H9 (cell line): Measurements from ENCODE around the gene FAM120C. TPM values are rescaled to one million over a fixed set of nuclear protein-coding genes. Genes with fewer than 3 reads are reported as not detected.

Source experiments
- DNase-seq: peaks from one replicate; pipeline ENCODE4 v3.0.0-alpha.2; 2017
- H2AFZ ChIP-seq: one replicate; pipeline ENCODE4 v1.6.1; 2013; ENCODE audit warnings: mild to moderate bottlenecking, low read length, control low read depth, moderate library complexity
- H2AK5ac ChIP-seq: 2 replicates; pipeline ENCODE4 v1.6.1; 2013; ENCODE audit warnings: low read length, control low read depth, mixed read lengths; ENCODE audit not compliant: insufficient read length
- H2BK120ac ChIP-seq: one replicate; pipeline ENCODE4 v1.6.1; 2013; ENCODE audit warnings: low read depth, mild to moderate bottlenecking, low read length, control low read depth, inconsistent platforms; ENCODE audit not compliant: poor library complexity, severe bottlenecking
- H2BK12ac ChIP-seq: 2 replicates; pipeline ENCODE4 v1.6.1; 2013; ENCODE audit warnings: low read length, control low read depth, mixed read lengths, low read depth; ENCODE audit not compliant: insufficient read length
- H2BK15ac ChIP-seq: 2 replicates; pipeline ENCODE4 v1.6.1; 2013; ENCODE audit warnings: low read depth, low read length, control low read depth
- H2BK20ac ChIP-seq: one replicate; pipeline ENCODE4 v1.6.1; 2013; ENCODE audit warnings: low read depth, mild to moderate bottlenecking, low read length, control low read depth, inconsistent platforms; ENCODE audit not compliant: poor library complexity, severe bottlenecking
- H2BK5ac ChIP-seq: 2 replicates; pipeline ENCODE4 v1.6.1; 2013; ENCODE audit warnings: low read length, control low read depth, mixed read lengths; ENCODE audit not compliant: insufficient read length
- H3K14ac ChIP-seq: 2 replicates; pipeline ENCODE4 v1.6.1; 2013; ENCODE audit warnings: low read length, control low read depth; ENCODE audit not compliant: insufficient read depth
- H3K18ac ChIP-seq: 2 replicates; pipeline ENCODE4 v1.6.1; 2013; ENCODE audit warnings: low read depth, mild to moderate bottlenecking, mixed read lengths, low read length, control low read depth; ENCODE audit not compliant: insufficient read length
- H3K23ac ChIP-seq: 2 replicates; pipeline ENCODE4 v1.6.1; 2013; ENCODE audit warnings: low read length, control low read depth, mixed read lengths, low read depth; ENCODE audit not compliant: insufficient read length
- H3K23me2 ChIP-seq: 2 replicates; pipeline ENCODE4 v1.6.1; 2013; ENCODE audit warnings: low read depth, mild to moderate bottlenecking, mixed read lengths, low read length, control low read depth; ENCODE audit not compliant: insufficient read length, poor library complexity, severe bottlenecking
- H3K27ac ChIP-seq: 2 replicates; pipeline ENCODE4 v1.5.1; 2013; ENCODE audit warnings: low read length, control low read depth, mixed read lengths, low read depth; ENCODE audit not compliant: insufficient read length
- H3K27me3 ChIP-seq: 2 replicates; pipeline ENCODE4 v1.6.1; 2013; ENCODE audit warnings: low read length, control low read depth, inconsistent platforms; ENCODE audit not compliant: insufficient read depth
- H3K4ac ChIP-seq: 2 replicates; pipeline ENCODE4 v1.6.1; 2013; ENCODE audit warnings: low read depth, mild to moderate bottlenecking, control low read depth, inconsistent platforms, low read length, moderate library complexity
- H3K4me1 ChIP-seq: 2 replicates; pipeline ENCODE4 v1.6.1; 2013; ENCODE audit warnings: low read length, control low read depth, inconsistent platforms; ENCODE audit not compliant: insufficient read depth
- H3K4me2 ChIP-seq: 2 replicates; pipeline ENCODE4 v1.6.1; 2013; ENCODE audit warnings: low read length, control low read depth, mixed read lengths; ENCODE audit not compliant: insufficient read length, insufficient read depth
- H3K56ac ChIP-seq: 2 replicates; pipeline ENCODE4 v1.6.1; 2013; ENCODE audit warnings: low read depth, mild to moderate bottlenecking, mixed read lengths, low read length, control low read depth; ENCODE audit not compliant: insufficient read length
- H3K79me1 ChIP-seq: 2 replicates; pipeline ENCODE4 v1.6.1; 2013; ENCODE audit warnings: low read depth, mild to moderate bottlenecking, moderate library complexity, low read length, control low read depth, inconsistent platforms; ENCODE audit not compliant: insufficient read depth, poor library complexity, severe bottlenecking
- H3K79me2 ChIP-seq: 2 replicates; pipeline ENCODE4 v1.6.1; 2013; ENCODE audit warnings: low read length, control low read depth, inconsistent platforms; ENCODE audit not compliant: insufficient read depth
- H3K9ac ChIP-seq: 2 replicates; pipeline ENCODE4 v1.6.1; 2013; ENCODE audit warnings: low read length, control low read depth, mixed read lengths; ENCODE audit not compliant: insufficient read length; ENCODE audit errors: extremely low read depth
- H3K9me3 ChIP-seq: one replicate; pipeline ENCODE4 v1.6.1; 2013; ENCODE audit warnings: low read depth, low read length, inconsistent platforms; ENCODE audit not compliant: control insufficient read depth
- H3T11ph ChIP-seq: one replicate; pipeline ENCODE4 v1.6.1; 2013; ENCODE audit warnings: mild to moderate bottlenecking, low read length, control low read depth, inconsistent platforms
- H4K20me1 ChIP-seq: one replicate; pipeline ENCODE4 v1.6.1; 2013; ENCODE audit not compliant: control insufficient read depth, insufficient read length, insufficient read depth
- H4K5ac ChIP-seq: 2 replicates; pipeline ENCODE4 v1.6.1; 2013; ENCODE audit warnings: low read depth, mild to moderate bottlenecking, mixed read lengths, low read length, control low read depth; ENCODE audit not compliant: insufficient read length
- H4K8ac ChIP-seq: replicated peaks from 2 replicates; pipeline ENCODE4 v1.6.1; 2013; ENCODE audit warnings: low read length, control low read depth, mixed read lengths, low read depth; ENCODE audit not compliant: insufficient read length
- H4K91ac ChIP-seq: 2 replicates; pipeline ENCODE4 v1.6.1; 2013; ENCODE audit warnings: low read depth, mild to moderate bottlenecking, moderate library complexity, mixed read lengths, low read length, control low read depth; ENCODE audit not compliant: insufficient read length
- H3K27ac Mint-ChIP-seq, 3 experiments: 2 replicates in 2 of 3; 3 replicates in 1 of 3; pipeline ENCODE4 v1.8.0; 2020 to 2021; ENCODE audit warnings: mixed read lengths in 3 of 3, mild to moderate bottlenecking in 1 of 3, moderate library complexity in 1 of 3
- H3K27me3 Mint-ChIP-seq: 2 replicates; pipeline ENCODE4 v1.8.0; 2021; ENCODE audit warnings: low read depth, mild to moderate bottlenecking, moderate library complexity, mixed read lengths
- H3K36me3 Mint-ChIP-seq, 3 experiments: 2 replicates in 2 of 3; 3 replicates in 1 of 3; pipeline ENCODE4 v1.8.0; 2020 to 2021; ENCODE audit warnings: low read depth in 3 of 3, mixed read lengths in 3 of 3; ENCODE audit not compliant: insufficient read depth in 1 of 3
- H3K4me1 Mint-ChIP-seq, 2 experiments: 2 replicates each; pipeline ENCODE4 v1.8.0; 2020; ENCODE audit warnings: mixed read lengths in 2 of 2
- H3K4me3 Mint-ChIP-seq, 2 experiments: 2 replicates in 1 of 2; 3 replicates in 1 of 2; pipeline ENCODE4 v1.8.0; 2020 to 2021; ENCODE audit warnings: mild to moderate bottlenecking in 2 of 2, mixed read lengths in 2 of 2, moderate library complexity in 1 of 2
- H3K9me3 Mint-ChIP-seq, 2 experiments: 2 replicates in 1 of 2; 3 replicates in 1 of 2; pipeline ENCODE4 v1.8.0; 2020; ENCODE audit warnings: mild to moderate bottlenecking in 2 of 2, mixed read lengths in 2 of 2, moderate library complexity in 1 of 2
- CTCF ChIP-seq: fragments of 200-600 bp; sonication (generic); conservative IDR thresholded peaks from 3 replicates; pipeline ENCODE4 v1.8.0; 2021; ENCODE audit warnings: antibody characterized with exemption, mild to moderate bottlenecking
- WGBS: extraction: QIAGEN DNeasy Blood & Tissue Kit; methylation state at CpG from one replicate; pipeline ENCODE4 v1.1.7; 2013; ENCODE audit warnings: missing lambda C conversion rate, low lambda C conversion rate, mixed read lengths; ENCODE audit not compliant: insufficient read length; ENCODE audit errors: extremely low coverage; 5-methylcytosine and 5-hydroxymethylcytosine counted together
- total RNA-seq: library from RNA; stranded (reverse); gene quantifications from 2 replicates; pipeline ENCODE4 v1.2.1, GENCODE V29; 2021

FAM120C gene
- total RNA-seq, 1 experiment from 2014 or later: 9.2 TPM

- Histone ChIP-seq H3K23ac (no peak overlapping the region), H4K5ac (peak overlapping the region; percentile 36), H2AK5ac (no peak overlapping the region), H2BK5ac (peak overlapping the region; percentile 32), H4K91ac (no peak overlapping the region), H3K9ac (peak overlapping the region; percentile 73), H3K56ac (peak overlapping the region; percentile 78), H4K8ac (no peak overlapping the region), H3K23me2 (peaks cover 7% of the 10 kb centered on the region), H2BK12ac (no peak overlapping the region), H3K4me2 (peak overlapping the region; percentile 73), H3T11ph (no peak overlapping the region), H2BK20ac (no peak overlapping the region), H3K14ac (peak overlapping the region; percentile 85), H3K4ac (no peak overlapping the region), H3K27me3 (no peaks in the 10 kb centered on the region), H3K4me1 (peaks cover 3% of the 10 kb centered on the region; the same call in 1 of the 2 replicates), H3K79me2 (no peaks in the 10 kb centered on the region), H3K18ac (peak overlapping the region; percentile 73), H2BK15ac (no peak overlapping the region), H2BK120ac (no peak overlapping the region), H4K20me1 (no peaks in the 10 kb centered on the region), H2AFZ (no peak overlapping the region), H3K9me3 (peaks cover 41% of the 10 kb centered on the region), H3K79me1 (no peaks in the 10 kb centered on the region), H3K27ac (peak overlapping the region; percentile 97)
- peak overlapping the region; percentile 92 to 97 for H3K4me3 Mint-ChIP-seq
- no peak for DNase-seq
- peaks cover 23 to 25% (median 24%) of the 10 kb centered on the region in 3 experiments for H3K36me3 Mint-ChIP-seq
- peaks cover 72 to 80% of the 10 kb centered on the region in 2 experiments for H3K9me3 Mint-ChIP-seq
- H3K27ac Mint-ChIP-seq: peak overlapping the region; percentile 98 to 100 (median 98)
- no CpG with 5 or more reads among the region's 10 CpGs for WGBS
- peaks cover 2% of the 10 kb centered on the region; the same call in 1 of the 2 replicates for H3K27me3 Mint-ChIP-seq
- no peak for TF ChIP-seq CTCF
- H3K4me1 Mint-ChIP-seq: peaks cover 22 to 32% of the 10 kb centered on the region in 2 experiments
Measured at GRCh38 chrX:54044877-54045338, 138.1 kb downstream of the FAM120C start.
